ENCODE data around the gene GPR143. TPM values are rescaled to one million over a fixed set of nuclear protein-coding genes. Genes with fewer than 3 reads are reported as not detected.

The GPR143 gene
- total RNA-seq, 1 experiment from 2014 or later, result not detected

GRCh38 chrX:9797384-9798360 is 32.0 kb upstream of the GPR143 start:
- CTCF ChIA-PET, result no interaction called here
- no peak for TF ChIP-seq CTCF (IDR thresholded peaks at IDR 0.05)
- no peak for TF ChIP-seq TCF7L2 (IDR thresholded peaks at IDR 0.05; ENCODE audit: low read depth, low read length)
- TF ChIP-seq REST (IDR thresholded peaks at IDR 0.05; ENCODE audit: insufficient read depth in 1 of 2, low read depth in 2 of 2, low read length in 1 of 2), result no peak
- Histone ChIP-seq H3K4me3 (ENCODE audit: low read depth in 2 of 2, low read length in 2 of 2) (no peak overlapping the region), H3K4me1 (ENCODE audit: control insufficient read depth, insufficient read depth, low read length) (no peaks in the 10 kb centered on the region), H3K9me3 (ENCODE audit: control insufficient read depth, insufficient read depth, low read depth, low read length) (no peaks in the 10 kb centered on the region), H3K36me3 (ENCODE audit: control insufficient read depth, insufficient read depth, low read length) (no peaks in the 10 kb centered on the region), H3K27me3 (ENCODE audit: control insufficient read depth, insufficient read depth, low read length) (no peaks in the 10 kb centered on the region), H3K27ac (ENCODE audit: low read length) (no peak overlapping the region)
- no peak for ATAC-seq
- in situ Hi-C loops (cut with HindIII; ENCODE audit: low pct_unique_long_range_greater_than_20kb, low sequenced_read_pairs) (no loop called here), intact Hi-C loops (cut with micrococcal nuclease; ENCODE audit: unreplicated experiment) (no loop called here)
- BruUV-seq (replicated peaks), result no TSS peak
- DNase-seq (ENCODE audit: low read depth, low spot score), result no peak
- POLR2A ChIA-PET, result no interaction called here

GRCh38 chrX:9794495-9794894 is 28.8 kb upstream of the GPR143 start:
- no peak for ATAC-seq
- ChIA-PET CTCF (no interaction called here), POLR2A (no interaction called here)
- Histone ChIP-seq H3K27ac (ENCODE audit: low read length) (no peak overlapping the region), H3K4me3 (ENCODE audit: low read depth in 2 of 2, low read length in 2 of 2) (no peak overlapping the region), H3K4me1 (ENCODE audit: control insufficient read depth, insufficient read depth, low read length) (no peaks in the 10 kb centered on the region), H3K9me3 (ENCODE audit: control insufficient read depth, insufficient read depth, low read depth, low read length) (no peaks in the 10 kb centered on the region), H3K27me3 (ENCODE audit: control insufficient read depth, insufficient read depth, low read length) (no peaks in the 10 kb centered on the region), H3K36me3 (ENCODE audit: control insufficient read depth, insufficient read depth, low read length) (no peaks in the 10 kb centered on the region)
- intact Hi-C loops (cut with micrococcal nuclease; ENCODE audit: unreplicated experiment), result no loop called here
- DNase-seq (ENCODE audit: low read depth, low spot score), result no peak
- TF ChIP-seq SIN3A (IDR thresholded peaks at IDR 0.05; ENCODE audit: borderline replicate concordance, insufficient read depth, low read depth, low read length) (no peak), REST (IDR thresholded peaks at IDR 0.05; ENCODE audit: insufficient read depth in 1 of 2, low read depth in 2 of 2, low read length in 1 of 2) (no peak), TCF7L2 (IDR thresholded peaks at IDR 0.05; ENCODE audit: low read depth, low read length) (no peak), CTCF (IDR thresholded peaks at IDR 0.05) (no peak), POLR2AphosphoS5 (IDR thresholded peaks at IDR 0.05; ENCODE audit: low read depth, low read length) (no peak)
- in situ Hi-C loops (cut with HindIII; ENCODE audit: low pct_unique_long_range_greater_than_20kb, low sequenced_read_pairs), result no loop called here
- BruUV-seq (replicated peaks), result no TSS peak
